Parathyroid adenoma (tissue), 2 donors: ENCODE results near the gene CRB2.

Experiments
- H2AFZ ChIP-seq: fragments of 300-600 bp; sonication (generic); one replicate; pipeline ENCODE4 v1.7.0; 2017; ENCODE audit warnings: antibody characterized with exemption, mild to moderate bottlenecking
- H3K27ac ChIP-seq: fragments of 300-600 bp; sonication (generic); one replicate; pipeline ENCODE4 v1.7.0; 2017
- H3K27me3 ChIP-seq: fragments of 300-600 bp; sonication (generic); one replicate; pipeline ENCODE4 v1.7.0; 2017; ENCODE audit warnings: low read length; ENCODE audit not compliant: control insufficient read depth, insufficient read depth
- H3K36me3 ChIP-seq: fragments of 300-600 bp; sonication (generic); one replicate; pipeline ENCODE4 v1.7.0; 2017; ENCODE audit warnings: low read length; ENCODE audit not compliant: control insufficient read depth, insufficient read depth
- H3K4me1 ChIP-seq: fragments of 300-600 bp; sonication (generic); one replicate; pipeline ENCODE4 v1.7.0; 2017; ENCODE audit warnings: control low read depth
- H3K4me2 ChIP-seq: fragments of 300-600 bp; sonication (generic); one replicate; pipeline ENCODE4 v1.7.0; 2017; ENCODE audit warnings: low read length
- H3K4me3 ChIP-seq: fragments of 300-600 bp; sonication (generic); one replicate; pipeline ENCODE4 v1.7.0; 2017; ENCODE audit warnings: low read depth, low read length
- H3K79me2 ChIP-seq: fragments of 300-600 bp; sonication (generic); one replicate; pipeline ENCODE4 v1.7.0; 2017; ENCODE audit warnings: control low read depth
- H3K9ac ChIP-seq: fragments of 300-600 bp; sonication (generic); one replicate; pipeline ENCODE4 v1.7.0; 2017; ENCODE audit warnings: mild to moderate bottlenecking
- H3K9me3 ChIP-seq: fragments of 300-600 bp; sonication (generic); one replicate; pipeline ENCODE4 v1.7.0; 2017; ENCODE audit warnings: low read length; ENCODE audit not compliant: control insufficient read depth
- TF ChIP-seq, protein P1 (sequence below): fragments of 300-600 bp; sonication (generic); IDR thresholded peaks from one replicate; pipeline ENCODE4 v1.7.0; 2017; ENCODE audit warnings: antibody characterized with exemption, mild to moderate bottlenecking
- donor health status: primary hyperparathyroidism.

Gene CRB2

DNA sequence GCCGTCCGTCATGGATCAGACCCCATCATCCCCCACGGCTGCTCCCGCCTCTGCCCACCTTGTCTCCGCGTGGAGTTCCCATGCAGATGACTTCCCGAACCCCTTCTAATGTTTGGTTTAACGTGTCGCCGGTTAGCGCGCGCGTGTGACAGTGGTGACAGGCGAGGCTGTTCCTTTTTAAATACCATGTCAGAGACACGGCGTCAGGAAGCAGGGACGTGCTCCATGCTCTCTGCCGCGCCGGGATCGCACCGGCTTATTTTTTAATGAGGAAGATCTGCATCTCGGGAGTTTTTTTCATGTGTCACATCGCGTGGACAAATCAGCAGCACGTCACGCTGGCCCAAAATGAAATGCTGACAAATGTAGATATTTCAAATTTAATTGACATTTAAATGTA is 35.9 kb downstream of the CRB2 start:
- no peaks in the 10 kb centered on the region for H3K27me3 ChIP-seq
- H3K9me3 ChIP-seq = no peaks in the 10 kb centered on the region
- H3K4me2 ChIP-seq = no peak overlapping the region
- H3K79me2 ChIP-seq = no peaks in the 10 kb centered on the region
- H3K4me3 ChIP-seq = no peak overlapping the region
- H3K9ac ChIP-seq = no peak overlapping the region
- no peak overlapping the region for H3K27ac ChIP-seq
- no peaks in the 10 kb centered on the region for H3K4me1 ChIP-seq
- no peak overlapping the region for H2AFZ ChIP-seq
- TF ChIP-seq, protein P1, sequence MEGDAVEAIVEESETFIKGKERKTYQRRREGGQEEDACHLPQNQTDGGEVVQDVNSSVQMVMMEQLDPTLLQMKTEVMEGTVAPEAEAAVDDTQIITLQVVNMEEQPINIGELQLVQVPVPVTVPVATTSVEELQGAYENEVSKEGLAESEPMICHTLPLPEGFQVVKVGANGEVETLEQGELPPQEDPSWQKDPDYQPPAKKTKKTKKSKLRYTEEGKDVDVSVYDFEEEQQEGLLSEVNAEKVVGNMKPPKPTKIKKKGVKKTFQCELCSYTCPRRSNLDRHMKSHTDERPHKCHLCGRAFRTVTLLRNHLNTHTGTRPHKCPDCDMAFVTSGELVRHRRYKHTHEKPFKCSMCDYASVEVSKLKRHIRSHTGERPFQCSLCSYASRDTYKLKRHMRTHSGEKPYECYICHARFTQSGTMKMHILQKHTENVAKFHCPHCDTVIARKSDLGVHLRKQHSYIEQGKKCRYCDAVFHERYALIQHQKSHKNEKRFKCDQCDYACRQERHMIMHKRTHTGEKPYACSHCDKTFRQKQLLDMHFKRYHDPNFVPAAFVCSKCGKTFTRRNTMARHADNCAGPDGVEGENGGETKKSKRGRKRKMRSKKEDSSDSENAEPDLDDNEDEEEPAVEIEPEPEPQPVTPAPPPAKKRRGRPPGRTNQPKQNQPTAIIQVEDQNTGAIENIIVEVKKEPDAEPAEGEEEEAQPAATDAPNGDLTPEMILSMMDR = no peak
- H3K36me3 ChIP-seq = no peaks in the 10 kb centered on the region

DNA sequence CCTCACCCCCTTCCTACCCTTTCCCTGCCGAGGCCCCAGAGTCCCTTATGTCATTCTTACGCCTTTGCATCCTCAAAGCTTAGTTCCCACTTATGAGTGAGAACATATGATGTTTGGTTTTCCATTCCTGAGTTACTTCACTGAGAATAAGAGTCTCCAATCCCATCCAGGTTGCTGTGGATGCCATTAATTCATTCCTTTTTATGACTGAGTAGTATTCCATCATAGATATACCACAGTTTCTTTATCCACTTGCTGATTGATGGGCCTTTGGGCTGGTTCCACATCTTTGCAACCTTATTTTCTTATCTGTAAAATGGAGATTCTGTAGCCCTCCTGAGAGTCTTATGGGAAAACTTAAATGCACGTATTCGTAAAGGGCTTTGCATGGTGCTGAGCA is 36.8 kb downstream of the CRB2 start:
- Histone ChIP-seq H3K9me3 (no peaks in the 10 kb centered on the region), H3K4me1 (no peaks in the 10 kb centered on the region)

DNA sequence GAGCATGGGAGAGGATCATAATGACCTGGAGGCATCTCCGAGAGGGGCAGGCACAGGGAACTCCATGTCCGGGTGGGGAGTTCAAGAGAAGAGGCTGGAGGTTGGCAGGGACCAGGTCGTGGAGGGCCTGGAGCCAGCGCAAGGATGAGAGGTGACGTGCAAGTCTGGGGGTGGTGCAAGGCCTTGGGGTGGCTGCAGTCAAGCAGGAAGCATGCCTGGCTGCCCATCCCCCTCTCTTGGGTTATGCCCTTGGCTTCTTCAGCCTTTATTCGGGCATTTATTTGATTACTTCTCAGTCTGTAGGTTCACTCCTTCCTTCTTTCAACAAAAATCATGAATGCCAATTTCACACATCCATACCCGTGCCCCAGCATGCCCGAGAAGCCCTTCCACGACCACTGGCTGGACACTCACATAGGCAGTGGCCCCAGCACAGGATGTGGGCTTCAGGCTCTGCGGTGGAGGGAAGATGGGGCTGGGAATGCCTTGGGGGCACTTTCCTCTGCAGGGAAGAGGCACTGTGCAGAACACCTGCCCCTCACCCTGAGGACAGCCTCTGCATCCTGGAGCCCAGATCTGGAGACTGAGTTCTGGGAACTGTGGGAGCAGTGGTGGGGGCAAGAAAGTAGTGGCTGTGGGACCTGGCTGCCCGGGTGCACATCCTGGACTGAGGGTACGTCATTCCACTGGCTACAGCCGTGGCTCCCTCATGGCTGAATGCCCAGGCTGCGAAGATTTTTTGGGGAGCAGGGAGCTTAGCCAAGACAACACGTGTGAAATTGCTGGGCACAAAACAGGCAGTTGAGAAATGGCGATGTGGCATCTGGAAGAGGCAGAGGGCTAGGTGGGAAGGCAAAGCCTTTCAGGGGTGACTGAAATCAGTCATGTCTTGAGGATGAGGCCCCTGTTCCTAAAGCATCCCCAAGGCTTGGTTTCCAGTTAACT is 38.6 kb downstream of the CRB2 start:
- Histone ChIP-seq H3K9ac (no peak overlapping the region), H3K27me3 (no peaks in the 10 kb centered on the region), H3K4me3 (no peak overlapping the region), H3K36me3 (no peaks in the 10 kb centered on the region), H3K4me1 (no peaks in the 10 kb centered on the region), H2AFZ (no peak overlapping the region), H3K4me2 (no peak overlapping the region), H3K9me3 (no peaks in the 10 kb centered on the region), H3K79me2 (no peaks in the 10 kb centered on the region), H3K27ac (no peak overlapping the region)
- TF ChIP-seq, protein P1 = no peak

More for the DNA sequence above, 36.8 kb downstream of the CRB2 start:
- Histone ChIP-seq H3K4me3 (no peak overlapping the region), H3K4me2 (no peak overlapping the region), H3K27ac (no peak overlapping the region), H3K36me3 (no peaks in the 10 kb centered on the region), H3K79me2 (no peaks in the 10 kb centered on the region), H3K9ac (no peak overlapping the region), H3K27me3 (no peaks in the 10 kb centered on the region), H2AFZ (no peak overlapping the region)
- TF ChIP-seq, protein P1 = no peak

DNA sequence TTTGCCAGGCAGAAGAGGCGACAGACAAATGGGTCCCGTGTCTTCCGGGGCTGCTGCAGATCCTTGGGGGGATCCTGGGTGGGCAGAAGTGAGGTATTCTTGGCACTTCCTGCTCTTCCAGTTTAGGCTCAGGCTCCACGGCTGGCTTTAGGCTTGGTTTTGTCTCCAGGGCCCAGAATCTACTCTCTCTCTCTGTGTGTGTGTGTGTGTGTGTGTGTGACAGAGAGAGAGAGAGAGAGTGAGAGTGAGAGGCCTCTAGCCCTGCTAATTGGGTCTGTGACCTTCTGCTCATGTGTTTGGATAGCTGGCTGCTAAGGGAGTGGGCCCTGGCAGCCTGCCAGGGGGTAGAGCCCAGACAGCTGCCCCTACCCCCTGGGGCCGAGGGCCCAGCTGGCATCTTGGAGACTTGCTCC is 39.3 kb downstream of the CRB2 start:
- TF ChIP-seq, protein P1 = no peak
- Histone ChIP-seq H3K27me3 (no peaks in the 10 kb centered on the region), H3K9ac (no peak overlapping the region), H3K4me1 (no peaks in the 10 kb centered on the region), H3K79me2 (no peaks in the 10 kb centered on the region), H3K36me3 (no peaks in the 10 kb centered on the region), H3K9me3 (no peaks in the 10 kb centered on the region), H2AFZ (no peak overlapping the region), H3K27ac (no peak overlapping the region), H3K4me3 (no peak overlapping the region), H3K4me2 (no peak overlapping the region)
